Nephron progenitor cell (in vitro differentiated cells): Measurements from ENCODE around the gene PLEKHJ1.

Source experiments
- DNase-seq: peaks from one replicate; pipeline ENCODE4 v3.0.0; 2021
- H3K27ac Mint-ChIP-seq: 2 replicates; pipeline ENCODE4 v1.8.0; 2021; ENCODE audit warnings: mild to moderate bottlenecking, moderate library complexity, mixed read lengths
- H3K27me3 Mint-ChIP-seq: 2 replicates; pipeline ENCODE4 v1.8.0; 2021; ENCODE audit warnings: mild to moderate bottlenecking, low read depth, mixed read lengths; ENCODE audit not compliant: poor library complexity
- H3K36me3 Mint-ChIP-seq: 2 replicates; pipeline ENCODE4 v1.8.0; 2021; ENCODE audit warnings: low read depth, mixed read lengths
- H3K4me1 Mint-ChIP-seq: 2 replicates; pipeline ENCODE4 v1.8.0; 2021; ENCODE audit warnings: mixed read lengths
- H3K4me3 Mint-ChIP-seq: 2 replicates; pipeline ENCODE4 v1.8.0; 2021; ENCODE audit warnings: mild to moderate bottlenecking, moderate library complexity, mixed read lengths
- H3K9me3 Mint-ChIP-seq: 2 replicates; pipeline ENCODE4 v1.8.0; 2021; ENCODE audit warnings: mild to moderate bottlenecking, moderate library complexity, mixed read lengths
- TF ChIP-seq, protein P1 (sequence below): fragments of 200-600 bp; sonication (generic); IDR thresholded peaks from 2 replicates; pipeline ENCODE4 v1.5.0; 2021; ENCODE audit warnings: antibody characterized with exemption

The PLEKHJ1 gene

DNA sequence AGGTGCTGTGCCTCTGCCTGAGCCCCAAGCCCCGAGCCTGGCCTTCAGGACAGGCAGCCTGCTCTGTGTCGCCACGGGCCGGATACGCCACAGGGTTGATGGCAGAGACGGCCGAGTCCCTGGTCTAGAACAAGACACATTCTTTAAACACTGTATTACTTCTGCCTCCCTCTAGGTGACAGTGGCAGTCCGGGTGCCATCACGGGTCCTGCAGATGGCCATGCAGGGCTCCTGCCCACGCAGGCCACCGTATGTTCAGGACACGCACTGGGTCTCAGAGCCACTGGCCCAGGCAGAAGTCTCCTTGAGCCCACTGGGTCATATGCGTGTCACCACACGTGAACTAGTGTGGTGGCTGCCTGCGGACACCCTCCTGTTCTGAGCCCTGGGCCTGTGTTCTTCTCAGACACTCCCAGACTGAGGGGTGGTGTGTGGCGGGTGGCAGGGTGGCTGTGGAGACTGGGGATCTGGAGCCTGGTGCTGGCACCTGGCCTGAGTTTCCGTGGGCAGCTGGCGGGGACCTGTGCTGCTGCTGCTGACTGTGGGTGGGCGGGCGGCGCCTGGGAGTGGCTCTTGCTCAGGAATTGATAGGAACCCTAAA, 4.4 kb downstream of the PLEKHJ1 start:
- Mint-ChIP-seq H3K4me1 (peaks cover 19% of the 10 kb centered on the region), H3K27ac (peak overlapping the region; percentile 42), H3K36me3 (peaks cover 4% of the 10 kb centered on the region), H3K4me3 (no peak overlapping the region), H3K27me3 (no peaks in the 10 kb centered on the region), H3K9me3 (no peaks in the 10 kb centered on the region)
- TF ChIP-seq, protein P1, sequence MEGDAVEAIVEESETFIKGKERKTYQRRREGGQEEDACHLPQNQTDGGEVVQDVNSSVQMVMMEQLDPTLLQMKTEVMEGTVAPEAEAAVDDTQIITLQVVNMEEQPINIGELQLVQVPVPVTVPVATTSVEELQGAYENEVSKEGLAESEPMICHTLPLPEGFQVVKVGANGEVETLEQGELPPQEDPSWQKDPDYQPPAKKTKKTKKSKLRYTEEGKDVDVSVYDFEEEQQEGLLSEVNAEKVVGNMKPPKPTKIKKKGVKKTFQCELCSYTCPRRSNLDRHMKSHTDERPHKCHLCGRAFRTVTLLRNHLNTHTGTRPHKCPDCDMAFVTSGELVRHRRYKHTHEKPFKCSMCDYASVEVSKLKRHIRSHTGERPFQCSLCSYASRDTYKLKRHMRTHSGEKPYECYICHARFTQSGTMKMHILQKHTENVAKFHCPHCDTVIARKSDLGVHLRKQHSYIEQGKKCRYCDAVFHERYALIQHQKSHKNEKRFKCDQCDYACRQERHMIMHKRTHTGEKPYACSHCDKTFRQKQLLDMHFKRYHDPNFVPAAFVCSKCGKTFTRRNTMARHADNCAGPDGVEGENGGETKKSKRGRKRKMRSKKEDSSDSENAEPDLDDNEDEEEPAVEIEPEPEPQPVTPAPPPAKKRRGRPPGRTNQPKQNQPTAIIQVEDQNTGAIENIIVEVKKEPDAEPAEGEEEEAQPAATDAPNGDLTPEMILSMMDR = no peak
- no peak for DNase-seq

DNA sequence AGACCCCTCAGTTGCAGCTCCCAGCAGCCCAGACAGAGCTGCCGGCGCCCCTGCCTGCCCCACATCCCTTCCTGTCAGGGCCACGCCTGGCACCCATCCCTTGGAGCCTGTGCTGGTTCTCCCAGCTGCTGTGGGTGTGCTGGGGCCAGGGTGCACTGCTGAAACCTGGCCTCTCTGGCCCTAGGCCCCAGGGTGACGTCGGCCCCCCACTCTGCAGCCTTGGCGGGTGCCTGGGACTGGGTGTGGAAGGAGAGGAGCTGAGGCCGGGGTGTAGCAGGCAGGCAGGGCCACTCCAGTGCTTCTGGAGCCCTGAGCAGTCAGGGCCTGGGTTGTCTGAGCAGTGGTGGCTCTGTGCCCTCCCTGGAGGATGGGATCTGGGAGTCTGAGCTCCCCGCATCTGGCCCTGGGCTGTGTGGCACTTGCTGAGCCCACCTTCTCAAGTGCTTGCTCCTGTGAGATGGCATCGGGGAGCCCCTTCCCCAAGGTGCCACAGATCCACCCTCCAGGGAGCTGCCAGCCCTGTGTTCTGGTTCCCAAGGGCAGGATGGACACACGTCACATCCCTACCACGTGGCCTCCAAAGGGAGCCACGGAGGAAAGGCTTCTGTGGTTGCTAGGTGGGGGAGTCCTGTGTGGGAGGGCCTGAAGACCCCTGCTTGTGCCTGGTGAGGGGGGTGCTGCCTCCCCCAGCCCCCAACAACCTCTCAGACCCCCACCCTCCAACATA, 5.2 kb downstream of the PLEKHJ1 start:
- H3K27ac Mint-ChIP-seq = peak overlapping the region; percentile 42
- DNase-seq = no peak
- no peak overlapping the region for H3K4me3 Mint-ChIP-seq
- H3K9me3 Mint-ChIP-seq = no peaks in the 10 kb centered on the region
- no peaks in the 10 kb centered on the region for H3K27me3 Mint-ChIP-seq
- H3K4me1 Mint-ChIP-seq = peaks cover 13% of the 10 kb centered on the region
- H3K36me3 Mint-ChIP-seq = peaks cover 4% of the 10 kb centered on the region
- TF ChIP-seq, protein P1 = no peak

DNA sequence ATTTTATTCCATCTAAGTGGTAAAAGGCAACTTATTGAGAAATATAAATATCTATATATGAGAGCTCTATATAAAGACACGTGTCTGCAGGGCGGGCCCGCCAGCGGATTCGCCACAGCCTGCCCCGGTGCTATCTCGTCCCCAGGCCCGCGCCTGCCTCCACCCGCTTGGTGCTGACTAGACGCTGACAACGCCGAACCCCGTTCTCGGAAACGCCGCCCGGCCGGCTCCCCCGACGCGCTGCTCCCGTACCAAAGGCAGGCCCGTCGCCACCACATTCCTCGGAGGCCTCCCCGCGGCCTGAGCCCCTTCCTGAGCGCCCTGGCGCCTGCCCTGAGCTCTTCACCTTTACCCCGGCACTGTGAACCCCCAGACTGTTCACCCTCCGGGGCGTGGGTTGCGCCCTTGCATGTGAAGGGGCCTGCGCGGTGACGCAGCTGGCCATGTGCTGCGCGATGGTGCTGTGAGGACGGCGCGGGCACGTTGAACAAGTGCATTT, 6.0 kb downstream of the PLEKHJ1 start:
- TF ChIP-seq, protein P1 = no peak
- Mint-ChIP-seq H3K9me3 (no peaks in the 10 kb centered on the region), H3K4me3 (no peak overlapping the region), H3K4me1 (peaks cover 10% of the 10 kb centered on the region), H3K27me3 (no peaks in the 10 kb centered on the region), H3K36me3 (peaks cover 4% of the 10 kb centered on the region), H3K27ac (no peak overlapping the region)
- no peak for DNase-seq

DNA sequence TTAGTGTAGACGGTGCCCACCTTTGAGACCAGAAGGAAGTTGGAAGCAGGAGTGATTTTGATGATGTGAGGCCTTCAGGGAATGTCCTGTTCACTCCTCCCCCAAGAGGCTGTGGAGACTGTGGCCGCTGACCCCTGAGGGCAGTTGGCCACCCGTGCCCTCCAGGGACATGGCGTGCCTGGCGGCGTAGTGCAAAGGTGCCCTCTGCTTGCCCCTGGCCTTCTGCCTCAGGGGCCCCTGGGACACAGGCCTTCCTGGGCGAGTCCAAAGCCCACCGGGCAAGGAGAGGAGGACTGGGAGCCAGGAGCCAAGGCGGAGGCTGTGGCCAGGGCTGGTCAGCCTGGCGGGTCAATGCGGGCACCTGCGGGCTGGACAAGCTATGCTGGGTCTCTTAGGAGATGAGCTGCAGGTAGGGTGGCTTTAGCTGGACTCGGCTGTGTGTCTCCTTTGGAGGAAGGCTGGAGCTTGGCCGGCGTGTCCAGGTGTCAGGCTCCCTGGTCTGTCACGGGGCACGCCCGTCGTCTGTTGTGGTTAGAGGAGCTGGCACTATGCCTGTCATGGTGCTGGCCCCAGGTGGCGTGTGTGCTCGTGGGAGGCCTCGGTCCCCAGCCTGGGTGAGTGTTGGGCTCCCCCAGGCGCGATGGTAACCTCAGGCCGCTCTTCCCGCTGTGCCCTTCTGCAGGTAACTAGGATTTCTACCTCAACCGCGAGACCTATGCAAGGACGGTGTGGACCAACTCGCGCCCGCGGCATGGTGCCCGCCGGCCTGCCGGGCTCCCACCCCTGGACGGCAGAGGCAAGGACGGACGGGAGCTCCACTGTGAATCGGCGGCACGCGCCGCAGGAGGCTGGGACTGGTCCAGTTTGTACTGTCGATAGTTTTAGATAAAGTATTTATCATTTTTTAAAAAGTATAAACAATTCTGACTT, 6.8 kb downstream of the PLEKHJ1 start:
- TF ChIP-seq, protein P1 = no peak
- Mint-ChIP-seq H3K9me3 (no peaks in the 10 kb centered on the region), H3K36me3 (peaks cover 10% of the 10 kb centered on the region), H3K27me3 (no peaks in the 10 kb centered on the region), H3K4me3 (no peak overlapping the region), H3K27ac (peak overlapping the region; percentile 83), H3K4me1 (peaks cover 6% of the 10 kb centered on the region)
- DNase-seq = no peak

DNA sequence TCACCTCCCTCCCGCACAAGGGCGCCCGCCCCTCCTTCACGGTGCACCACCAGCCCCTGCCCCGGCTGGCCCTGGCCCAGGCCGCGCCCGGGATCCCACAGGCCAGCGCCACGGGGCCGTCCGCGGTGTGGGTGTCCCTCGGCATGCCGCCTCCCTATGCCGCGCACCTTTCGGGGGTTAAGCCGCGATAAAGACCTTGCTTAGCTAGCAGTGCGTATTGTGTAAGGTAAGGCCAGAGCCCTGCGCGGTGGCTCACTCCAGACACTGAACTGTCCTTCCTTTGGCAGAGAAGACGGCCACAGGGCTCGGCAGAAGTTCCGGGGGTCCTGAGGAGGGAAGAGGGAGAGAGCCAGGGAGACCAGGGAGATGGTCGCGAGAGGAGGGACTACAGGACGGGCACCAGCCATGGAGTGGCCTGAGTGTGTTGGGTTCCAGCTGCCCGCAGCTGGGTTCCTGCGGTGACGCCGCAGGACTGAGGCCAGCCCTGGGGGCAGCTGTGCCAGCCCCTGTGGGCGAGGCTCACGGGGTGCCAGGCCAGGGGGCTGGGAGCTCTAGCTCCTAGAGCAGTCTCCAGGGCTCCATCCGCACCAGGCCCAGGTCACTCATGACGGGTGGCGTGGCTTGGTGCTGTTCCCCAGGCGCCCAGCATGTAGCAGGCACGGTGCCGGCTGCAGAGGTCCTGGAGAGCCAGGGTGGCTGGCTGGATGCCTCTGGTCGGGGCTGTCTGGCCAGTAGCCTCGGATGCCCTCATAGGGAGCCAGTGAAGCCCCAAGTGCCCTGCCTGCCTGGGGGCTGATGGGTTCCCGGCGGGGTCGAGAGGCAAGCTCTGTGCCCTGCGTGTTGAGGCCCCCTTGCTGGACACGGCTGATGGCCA, 7.7 kb downstream of the PLEKHJ1 start:
- no peaks in the 10 kb centered on the region for H3K4me1 Mint-ChIP-seq
- H3K9me3 Mint-ChIP-seq = no peaks in the 10 kb centered on the region
- H3K36me3 Mint-ChIP-seq = peaks cover 13% of the 10 kb centered on the region
- H3K4me3 Mint-ChIP-seq = no peak overlapping the region
- H3K27me3 Mint-ChIP-seq = no peaks in the 10 kb centered on the region
- TF ChIP-seq, protein P1 = no peak
- no peak for DNase-seq
- peak overlapping the region; percentile 83 for H3K27ac Mint-ChIP-seq
